ENCODE data around the gene PARD3. TPM values are rescaled to one million over a fixed set of nuclear protein-coding genes. Genes with fewer than 3 reads are reported as not detected.
"Not testable (repeated sequence)": the region's sequence is repeated elsewhere in the genome, so short reads cannot be mapped to it uniquely, and the experiment has no call there.

The PARD3 gene
- total RNA-seq, 1 experiment from 2014 or later = 57.4 TPM

- H3K36me3 ChIP-seq (ENCODE audit: low read depth) = no peaks in the 10 kb centered on the region
- H3K27me3 ChIP-seq (ENCODE audit: insufficient read depth, low read depth) = no peaks in the 10 kb centered on the region
- no peaks in the 10 kb centered on the region for H3K79me2 ChIP-seq (ENCODE audit: low read depth)
- no peak overlapping the region for H2AFZ ChIP-seq
- H3K4me3 ChIP-seq = no peak overlapping the region
- H3K4me2 ChIP-seq = no peak overlapping the region
- no peaks in the 10 kb centered on the region for H3F3A ChIP-seq (ENCODE audit: insufficient read depth, low read depth)
- H3K9me2 ChIP-seq (ENCODE audit: insufficient read depth) = no peaks in the 10 kb centered on the region; the same call in 1 of the 2 replicates
- CTCF ChIA-PET = no interaction called here
- TF ChIP-seq EZH2 (IDR thresholded peaks at IDR 0.05; ENCODE audit: low read depth) (no peak), CTCF (conservative IDR thresholded peaks at IDR 0.05) (no peak)
- no peak for DNase-seq
- POLR2A ChIA-PET (ENCODE audit: unreplicated experiment) = no interaction called here
- intact Hi-C loops (cut with micrococcal nuclease; ENCODE audit: unreplicated experiment) = no loop called here
- BruUV-seq (replicated peaks) = no TSS peak
- no peaks in the 10 kb centered on the region for H3K4me1 ChIP-seq (replicated peaks; ENCODE audit: insufficient read depth)
- no peak overlapping the region for H3K27ac ChIP-seq
- H4K20me1 ChIP-seq (ENCODE audit: insufficient read depth) = no peaks in the 10 kb centered on the region
- no peaks in the 10 kb centered on the region for H3K9me3 ChIP-seq (ENCODE audit: insufficient read depth, low read depth)
These were observed 417.8 kb downstream of the PARD3 start for GRCh38 chr10:34397324-34397723.

- Histone ChIP-seq H3K9me3 (ENCODE audit: insufficient read depth, low read depth) (no peaks in the 10 kb centered on the region), H3K4me2 (no peak overlapping the region), H4K20me1 (ENCODE audit: insufficient read depth) (no peaks in the 10 kb centered on the region), H3K9me2 (ENCODE audit: insufficient read depth) (no peaks in the 10 kb centered on the region; the same call in 1 of the 2 replicates), H3K4me1 (replicated peaks; ENCODE audit: insufficient read depth) (no peaks in the 10 kb centered on the region), H3K27ac (no peak overlapping the region), H3K79me2 (ENCODE audit: low read depth) (no peaks in the 10 kb centered on the region), H3F3A (ENCODE audit: insufficient read depth, low read depth) (no peaks in the 10 kb centered on the region), H2AFZ (no peak overlapping the region), H3K4me3 (no peak overlapping the region), H3K27me3 (ENCODE audit: insufficient read depth, low read depth) (no peaks in the 10 kb centered on the region), H3K36me3 (ENCODE audit: low read depth) (no peaks in the 10 kb centered on the region)
- CTCF ChIA-PET = no interaction called here
- no peak for DNase-seq
- intact Hi-C loops (cut with micrococcal nuclease; ENCODE audit: unreplicated experiment) = no loop called here
- TF ChIP-seq EZH2 (IDR thresholded peaks at IDR 0.05; ENCODE audit: low read depth) (no peak), CTCF (conservative IDR thresholded peaks at IDR 0.05) (no peak)
- no TSS peak for BruUV-seq (replicated peaks)
- POLR2A ChIA-PET (ENCODE audit: unreplicated experiment) = no interaction called here
These were observed 418.4 kb downstream of the PARD3 start for GRCh38 chr10:34396663-34397062.

- intact Hi-C loops (cut with micrococcal nuclease; ENCODE audit: unreplicated experiment) = no loop called here
- TF ChIP-seq EZH2 (IDR thresholded peaks at IDR 0.05; ENCODE audit: low read depth) = no peak
- TF ChIP-seq CTCF (conservative IDR thresholded peaks at IDR 0.05) = no peak
These were observed 422.4 kb downstream of the PARD3 start for GRCh38 chr10:34392641-34393170.

GRCh38 chr10:34391168-34391567 lies 423.9 kb downstream of the PARD3 start:
- H2AFZ ChIP-seq; POLR2A ChIA-PET (ENCODE audit: unreplicated experiment); H3K4me2 ChIP-seq; H3K36me3 ChIP-seq (ENCODE audit: low read depth); H4K20me1 ChIP-seq (ENCODE audit: insufficient read depth); H3K79me2 ChIP-seq (ENCODE audit: low read depth); H3K27me3 ChIP-seq (ENCODE audit: insufficient read depth, low read depth); BruUV-seq (replicated peaks); CTCF ChIA-PET; intact Hi-C loops (cut with micrococcal nuclease; ENCODE audit: unreplicated experiment); H3K4me3 ChIP-seq; H3F3A ChIP-seq (ENCODE audit: insufficient read depth, low read depth); H3K4me1 ChIP-seq (replicated peaks; ENCODE audit: insufficient read depth); H3K9me2 ChIP-seq (ENCODE audit: insufficient read depth); DNase-seq; H3K9me3 ChIP-seq (ENCODE audit: insufficient read depth, low read depth); H3K27ac ChIP-seq: not testable (repeated sequence)

More at GRCh38 chr10:34392641-34393170, 422.4 kb downstream of the PARD3 start:
- CTCF ChIA-PET = no interaction called here
- Histone ChIP-seq H3K9me3 (ENCODE audit: insufficient read depth, low read depth) (no peaks in the 10 kb centered on the region), H3K27ac (no peak overlapping the region), H3K4me1 (replicated peaks; ENCODE audit: insufficient read depth) (no peaks in the 10 kb centered on the region), H3K4me2 (no peak overlapping the region), H3K27me3 (ENCODE audit: insufficient read depth, low read depth) (no peaks in the 10 kb centered on the region), H3K36me3 (ENCODE audit: low read depth) (no peaks in the 10 kb centered on the region), H3K79me2 (ENCODE audit: low read depth) (no peaks in the 10 kb centered on the region), H3K9me2 (ENCODE audit: insufficient read depth) (no peaks in the 10 kb centered on the region), H3K4me3 (no peak overlapping the region), H3F3A (ENCODE audit: insufficient read depth, low read depth) (no peaks in the 10 kb centered on the region), H4K20me1 (ENCODE audit: insufficient read depth) (no peaks in the 10 kb centered on the region), H2AFZ (no peak overlapping the region)
- POLR2A ChIA-PET (ENCODE audit: unreplicated experiment) = no interaction called here
- no TSS peak for BruUV-seq (replicated peaks)
- DNase-seq = no peak
